Hematopoietic multipotent progenitor cell treated with erythropoietin and hydrocortisone succinate and interleukin-3 and kit ligand, for 17 days (in vitro differentiated cells): ENCODE measurements around the gene DAPP1.

Experiments
- DNase-seq: peaks from one replicate; pipeline ENCODE4 v3.0.0-alpha.2; 2015; ENCODE audit warnings: low spot score

The DAPP1 gene

GRCh38 chr4:99915449-99915848 is 98.8 kb downstream of the DAPP1 start:
- no peak for DNase-seq

DNA sequence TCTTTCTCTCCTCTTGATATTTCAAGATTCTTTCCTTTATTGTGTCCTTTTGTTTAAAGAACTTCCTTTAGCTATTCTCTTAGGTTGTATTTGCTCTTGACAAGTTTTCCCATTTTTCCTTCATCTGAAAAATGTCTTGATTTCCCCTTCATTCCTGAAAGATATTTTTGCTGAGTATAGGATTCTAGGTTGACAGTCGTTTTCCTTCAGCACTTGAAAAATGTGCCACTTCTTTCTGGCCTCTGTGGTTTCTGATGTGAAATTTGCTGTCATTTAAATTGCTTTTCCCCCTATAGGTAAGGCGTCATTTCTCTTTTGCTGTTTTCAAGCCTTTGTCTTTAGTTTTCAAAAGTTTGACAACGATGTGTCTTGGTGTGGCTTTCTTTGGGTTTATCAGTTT is 100.9 kb downstream of the DAPP1 start:
- no peak for DNase-seq

- DNase-seq = no peak
Measured at GRCh38 chr4:99918656-99919055, 102.0 kb downstream of the DAPP1 start.
